ENCODE results near the gene GRM3.

The GRM3 gene

DNA sequence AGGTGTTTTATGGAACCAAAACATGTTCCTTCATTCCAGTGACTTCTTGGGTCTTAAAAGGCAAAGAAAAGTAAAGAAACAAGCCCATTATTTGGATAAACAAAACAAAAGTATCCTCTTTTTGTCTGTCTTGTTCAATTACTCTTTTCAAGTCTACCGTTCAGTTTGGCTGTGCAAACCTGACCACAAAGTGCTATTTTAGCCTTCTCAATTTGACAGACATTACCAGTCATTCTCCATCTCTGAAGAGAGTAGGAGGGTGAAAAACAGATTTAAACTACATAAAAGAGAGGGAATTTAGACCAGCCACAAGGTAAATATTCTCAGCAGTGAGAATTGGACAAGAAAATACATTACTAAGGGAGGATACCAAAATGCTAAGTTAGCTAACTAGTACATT is 145.2 kb downstream of the GRM3 start:
- TF ChIP-seq, protein P1, sequence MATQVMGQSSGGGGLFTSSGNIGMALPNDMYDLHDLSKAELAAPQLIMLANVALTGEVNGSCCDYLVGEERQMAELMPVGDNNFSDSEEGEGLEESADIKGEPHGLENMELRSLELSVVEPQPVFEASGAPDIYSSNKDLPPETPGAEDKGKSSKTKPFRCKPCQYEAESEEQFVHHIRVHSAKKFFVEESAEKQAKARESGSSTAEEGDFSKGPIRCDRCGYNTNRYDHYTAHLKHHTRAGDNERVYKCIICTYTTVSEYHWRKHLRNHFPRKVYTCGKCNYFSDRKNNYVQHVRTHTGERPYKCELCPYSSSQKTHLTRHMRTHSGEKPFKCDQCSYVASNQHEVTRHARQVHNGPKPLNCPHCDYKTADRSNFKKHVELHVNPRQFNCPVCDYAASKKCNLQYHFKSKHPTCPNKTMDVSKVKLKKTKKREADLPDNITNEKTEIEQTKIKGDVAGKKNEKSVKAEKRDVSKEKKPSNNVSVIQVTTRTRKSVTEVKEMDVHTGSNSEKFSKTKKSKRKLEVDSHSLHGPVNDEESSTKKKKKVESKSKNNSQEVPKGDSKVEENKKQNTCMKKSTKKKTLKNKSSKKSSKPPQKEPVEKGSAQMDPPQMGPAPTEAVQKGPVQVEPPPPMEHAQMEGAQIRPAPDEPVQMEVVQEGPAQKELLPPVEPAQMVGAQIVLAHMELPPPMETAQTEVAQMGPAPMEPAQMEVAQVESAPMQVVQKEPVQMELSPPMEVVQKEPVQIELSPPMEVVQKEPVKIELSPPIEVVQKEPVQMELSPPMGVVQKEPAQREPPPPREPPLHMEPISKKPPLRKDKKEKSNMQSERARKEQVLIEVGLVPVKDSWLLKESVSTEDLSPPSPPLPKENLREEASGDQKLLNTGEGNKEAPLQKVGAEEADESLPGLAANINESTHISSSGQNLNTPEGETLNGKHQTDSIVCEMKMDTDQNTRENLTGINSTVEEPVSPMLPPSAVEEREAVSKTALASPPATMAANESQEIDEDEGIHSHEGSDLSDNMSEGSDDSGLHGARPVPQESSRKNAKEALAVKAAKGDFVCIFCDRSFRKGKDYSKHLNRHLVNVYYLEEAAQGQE (IDR thresholded peaks at IDR 0.05; ENCODE audit: insufficient replicate concordance, low read depth): no peak
- TF ChIP-seq GABPA (IDR thresholded peaks at IDR 0.05; ENCODE audit: low read depth) (no peak), POLR2AphosphoS5 (IDR thresholded peaks at IDR 0.05; ENCODE audit: low read depth) (no peak), SPI1 (IDR thresholded peaks at IDR 0.05; ENCODE audit: borderline replicate concordance, low read depth) (no peak)
- TF ChIP-seq, protein P2, sequence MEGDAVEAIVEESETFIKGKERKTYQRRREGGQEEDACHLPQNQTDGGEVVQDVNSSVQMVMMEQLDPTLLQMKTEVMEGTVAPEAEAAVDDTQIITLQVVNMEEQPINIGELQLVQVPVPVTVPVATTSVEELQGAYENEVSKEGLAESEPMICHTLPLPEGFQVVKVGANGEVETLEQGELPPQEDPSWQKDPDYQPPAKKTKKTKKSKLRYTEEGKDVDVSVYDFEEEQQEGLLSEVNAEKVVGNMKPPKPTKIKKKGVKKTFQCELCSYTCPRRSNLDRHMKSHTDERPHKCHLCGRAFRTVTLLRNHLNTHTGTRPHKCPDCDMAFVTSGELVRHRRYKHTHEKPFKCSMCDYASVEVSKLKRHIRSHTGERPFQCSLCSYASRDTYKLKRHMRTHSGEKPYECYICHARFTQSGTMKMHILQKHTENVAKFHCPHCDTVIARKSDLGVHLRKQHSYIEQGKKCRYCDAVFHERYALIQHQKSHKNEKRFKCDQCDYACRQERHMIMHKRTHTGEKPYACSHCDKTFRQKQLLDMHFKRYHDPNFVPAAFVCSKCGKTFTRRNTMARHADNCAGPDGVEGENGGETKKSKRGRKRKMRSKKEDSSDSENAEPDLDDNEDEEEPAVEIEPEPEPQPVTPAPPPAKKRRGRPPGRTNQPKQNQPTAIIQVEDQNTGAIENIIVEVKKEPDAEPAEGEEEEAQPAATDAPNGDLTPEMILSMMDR (IDR thresholded peaks at IDR 0.05; ENCODE audit: insufficient read depth, low read length): no peak
- no peak overlapping the region for H3K4me3 ChIP-seq (replicated peaks; ENCODE audit: insufficient read depth, low read length)
- no peak for DNase-seq (ENCODE audit: low read depth in 1 of 2, low spot score in 1 of 2)

DNA sequence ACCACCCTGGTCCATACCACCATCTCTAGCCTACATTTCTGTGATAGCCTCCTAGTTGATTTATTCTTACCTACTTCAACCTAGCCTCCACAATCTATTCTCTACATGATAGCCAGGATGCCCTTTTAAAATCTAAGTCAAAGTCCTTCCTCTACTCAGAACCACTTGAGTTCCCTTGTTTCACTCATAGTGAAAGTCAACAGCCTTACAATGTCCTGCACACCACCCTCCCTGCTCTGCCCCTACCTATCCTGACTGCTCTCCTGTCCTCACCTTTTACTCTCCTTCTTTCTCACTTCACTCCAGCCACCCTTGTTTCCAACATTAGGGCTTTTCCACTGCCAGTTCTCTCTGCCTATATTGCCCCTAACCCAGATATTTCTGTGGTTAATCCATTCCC is 146.7 kb downstream of the GRM3 start:
- Histone ChIP-seq H3K27me3 (ENCODE audit: insufficient read depth, poor library complexity, severe bottlenecking) (no peaks in the 10 kb centered on the region), H3K27ac (replicated peaks) (no peak overlapping the region), H3K4me3 (replicated peaks; ENCODE audit: insufficient read depth, low read length) (no peak overlapping the region)
- DNase-seq (ENCODE audit: low read depth in 1 of 2, low spot score in 1 of 2): no peak
- TF ChIP-seq SPI1 (IDR thresholded peaks at IDR 0.05; ENCODE audit: borderline replicate concordance, low read depth) (no peak), POLR2AphosphoS5 (IDR thresholded peaks at IDR 0.05; ENCODE audit: low read depth) (no peak), GABPA (IDR thresholded peaks at IDR 0.05; ENCODE audit: low read depth) (no peak)
- TF ChIP-seq, protein P2 (IDR thresholded peaks at IDR 0.05; ENCODE audit: insufficient read depth, low read length): no peak
- TF ChIP-seq, protein P1 (IDR thresholded peaks at IDR 0.05; ENCODE audit: insufficient replicate concordance, low read depth): no peak

More for the DNA sequence above, 145.2 kb downstream of the GRM3 start:
- no peak overlapping the region for H3K27ac ChIP-seq (replicated peaks)
- no peaks in the 10 kb centered on the region for H3K27me3 ChIP-seq (ENCODE audit: insufficient read depth, poor library complexity, severe bottlenecking)

DNA sequence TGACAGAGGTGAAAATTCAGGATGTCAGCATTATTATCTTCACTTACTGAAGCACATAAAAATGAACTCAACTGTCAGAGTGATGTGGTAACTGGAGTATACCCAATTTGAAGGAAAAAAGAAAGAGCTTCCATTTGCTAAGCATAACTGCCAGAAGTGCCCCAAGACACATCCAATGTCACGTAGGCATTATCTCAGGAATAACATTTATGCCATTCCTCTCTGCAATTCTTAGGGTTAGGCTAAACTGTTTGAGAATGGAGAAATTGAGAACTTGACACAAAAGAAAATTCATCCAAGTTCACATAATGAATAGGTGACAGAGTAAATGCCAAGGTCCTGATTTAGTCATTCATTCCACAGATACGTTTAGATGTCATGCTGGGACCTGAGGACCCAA is 148.6 kb downstream of the GRM3 start:
- TF ChIP-seq SPI1 (IDR thresholded peaks at IDR 0.05; ENCODE audit: borderline replicate concordance, low read depth): no peak
- TF ChIP-seq, protein P1 (IDR thresholded peaks at IDR 0.05; ENCODE audit: insufficient replicate concordance, low read depth): no peak
- TF ChIP-seq GABPA (IDR thresholded peaks at IDR 0.05; ENCODE audit: low read depth): no peak
- TF ChIP-seq, protein P2 (IDR thresholded peaks at IDR 0.05; ENCODE audit: insufficient read depth, low read length): no peak
- no peak for TF ChIP-seq POLR2AphosphoS5 (IDR thresholded peaks at IDR 0.05; ENCODE audit: low read depth)
- no peak overlapping the region for H3K4me3 ChIP-seq (replicated peaks; ENCODE audit: insufficient read depth, low read length)
- no peak for DNase-seq (ENCODE audit: low read depth in 1 of 2, low spot score in 1 of 2)
- H3K27me3 ChIP-seq (ENCODE audit: insufficient read depth, poor library complexity, severe bottlenecking): no peaks in the 10 kb centered on the region
- H3K27ac ChIP-seq (replicated peaks): no peak overlapping the region
